ENCODE results near the gene CBLN3. TPM values are rescaled to one million over a fixed set of nuclear protein-coding genes. Genes with fewer than 3 reads are reported as not detected.

Gene CBLN3
- total and polyA plus RNA-seq, 9 of the 15 experiments (the other 6 are each of a cell fraction or from before 2014, with no cell fraction given), result 0.05 to 0.59 (median 0.26) TPM; not detected in 1

- TF ChIP-seq ZBTB11 (CRISPR knock-in tag; IDR thresholded peaks at IDR 0.05), result peak; percentile 87 to 98 (median 88); a peak in 5 of 6 replicates
- 0 out of 4 replicates have a peak, but pooled peaks of 1 of the 2 experiments have one; percentile 9 for TF ChIP-seq MAZ (CRISPR knock-in tag; conservative IDR thresholded peaks at IDR 0.05 in 1 of 2, IDR thresholded peaks at IDR 0.05 in 1 of 2)
- TF ChIP-seq ZNF445 (CRISPR knock-in tag; IDR thresholded peaks at IDR 0.05; ENCODE audit: low read depth), result no peak
- TF ChIP-seq CHD1 (IDR thresholded peaks at IDR 0.05; ENCODE audit: low read length), result peak; percentile 65
- TF ChIP-seq CHD7 (IDR thresholded peaks at IDR 0.05; ENCODE audit: low read depth, low read length), result no peak
- TF ChIP-seq FOS (IDR thresholded peaks at IDR 0.05; ENCODE audit: extremely low read depth, insufficient read length), result no peak
- TF ChIP-seq SREBF2 (CRISPR knock-in tag; IDR thresholded peaks at IDR 0.05), result no peak
- TF ChIP-seq MEIS2 (IDR thresholded peaks at IDR 0.05; ENCODE audit: partially characterized antibody), result peak; percentile 78
- peak; percentile 78; the same call in 1 of the 2 replicates for TF ChIP-seq TOE1 (IDR thresholded peaks at IDR 0.05; ENCODE audit: borderline replicate concordance)
- 0 out of 2 replicates have a peak, but pooled peaks have one; percentile 64 for TF ChIP-seq TOE1 (CRISPR knock-in tag; IDR thresholded peaks at IDR 0.05; ENCODE audit: borderline replicate concordance, low read depth)
- TF ChIP-seq ZBTB17 (CRISPR knock-in tag; IDR thresholded peaks at IDR 0.05), result peak; percentile 51; the same call in 1 of the 2 replicates
Measured at GRCh38 chr14:24442240-24443052, 13.0 kb upstream of the CBLN3 start, which contains the start of gene SDR39U1 (continued).
